T47D (cell line): ENCODE measurements around the gene EGFL6.

Source experiments
- DNase-seq, 2 experiments: peaks; one replicate each; pipeline versions ENCODE4 v3.0.0 to v3.0.0-alpha.2; 2011 to 2012; ENCODE audit warnings: low read depth in 1 of 2, low spot score in 1 of 2
- JUND ChIP-seq: IDR thresholded peaks from 2 replicates; pipeline ENCODE4 v1.6.1; 2012; ENCODE audit warnings: low read depth
- in situ Hi-C: cut with HindIII; loops from 2 replicates; pipeline ENCODE4 v1.10.0; 2016; ENCODE audit warnings: low sequenced_read_pairs, low pct_unique_long_range_greater_than_20kb

The EGFL6 gene

DNA sequence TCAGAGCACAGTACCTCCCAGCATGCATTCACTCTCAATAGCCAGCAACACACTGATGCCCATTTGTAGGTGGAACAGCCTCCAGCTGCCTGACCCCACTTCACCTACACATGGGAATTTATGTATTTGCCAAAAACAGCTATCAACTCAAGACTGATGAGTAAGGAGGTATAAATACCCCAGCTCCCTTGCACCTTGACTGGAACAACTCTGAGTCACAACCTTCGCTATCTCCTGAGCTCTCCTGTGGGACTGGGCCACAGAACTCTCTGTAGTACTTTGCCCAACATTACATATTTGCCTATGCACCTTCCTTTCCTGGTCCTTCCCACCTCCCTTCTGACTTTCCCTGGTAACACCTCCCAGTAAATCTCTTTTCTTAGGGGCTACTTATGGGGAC lies 16.5 kb upstream of the EGFL6 start:
- no peak for TF ChIP-seq JUND
- in situ Hi-C loops: no loop called here
- no peak for DNase-seq

DNA sequence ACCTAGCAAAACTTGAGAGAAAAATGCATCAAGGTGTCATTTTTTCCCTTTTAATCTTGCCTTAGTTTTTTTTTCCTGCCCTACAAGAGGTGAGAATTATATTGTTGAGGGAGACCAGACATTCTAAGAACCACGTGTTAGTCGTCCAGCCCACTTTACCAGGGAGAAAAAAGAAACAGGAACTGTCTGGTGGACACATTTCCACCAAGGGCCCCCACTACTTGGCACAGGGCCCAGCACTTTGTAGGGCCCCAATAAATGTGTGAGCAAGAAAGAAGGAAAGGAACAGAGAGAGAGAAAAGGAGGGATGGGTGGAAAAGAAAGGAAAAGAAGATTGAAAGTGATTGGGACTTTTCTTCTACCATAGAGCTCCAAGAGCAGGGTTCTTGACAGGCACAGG lies 3.9 kb upstream of the EGFL6 start:
- no peak for TF ChIP-seq JUND
- in situ Hi-C loops: no loop called here
- no peak for DNase-seq

DNA sequence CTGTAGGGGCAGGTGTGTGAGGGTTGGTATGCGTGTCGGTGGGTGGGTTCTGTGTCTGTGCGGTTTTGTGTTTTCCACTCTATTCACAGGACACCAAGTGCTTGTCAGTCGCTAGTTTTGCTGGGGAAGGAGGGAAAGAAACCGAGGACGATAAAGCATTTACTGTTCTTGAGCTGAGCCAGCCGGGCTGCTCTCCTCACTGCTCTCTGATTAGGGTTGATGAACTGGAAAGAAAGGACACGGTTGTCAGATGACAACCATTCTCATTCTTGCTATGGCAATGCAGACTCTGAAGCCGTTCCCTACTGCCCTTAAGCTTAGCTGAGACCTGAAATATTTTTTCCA lies 832 bp downstream of the EGFL6 start:
- in situ Hi-C loops: no loop called here
- TF ChIP-seq JUND: no peak
- no peak for DNase-seq

DNA sequence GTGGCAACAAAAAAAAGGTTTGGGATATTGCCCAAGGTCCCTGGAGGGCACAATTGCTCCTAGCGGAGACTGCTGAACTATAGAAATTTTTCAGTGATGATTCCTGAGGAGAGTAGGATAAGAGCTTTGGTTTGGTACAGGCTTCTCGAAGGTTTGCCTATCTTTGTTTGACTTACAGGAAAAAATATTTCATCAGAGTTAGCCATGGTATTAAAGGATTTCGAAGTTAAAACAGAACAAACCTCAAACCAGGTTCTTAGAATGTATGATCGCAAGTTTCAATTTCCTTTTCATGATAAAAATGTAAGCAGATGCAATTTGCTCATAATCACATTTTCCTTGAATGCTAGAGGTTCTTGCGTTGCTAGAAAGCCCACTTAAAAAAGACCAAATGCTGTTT lies 1.7 kb downstream of the EGFL6 start:
- in situ Hi-C loops: no loop called here
- no peak for DNase-seq
- no peak for TF ChIP-seq JUND

DNA sequence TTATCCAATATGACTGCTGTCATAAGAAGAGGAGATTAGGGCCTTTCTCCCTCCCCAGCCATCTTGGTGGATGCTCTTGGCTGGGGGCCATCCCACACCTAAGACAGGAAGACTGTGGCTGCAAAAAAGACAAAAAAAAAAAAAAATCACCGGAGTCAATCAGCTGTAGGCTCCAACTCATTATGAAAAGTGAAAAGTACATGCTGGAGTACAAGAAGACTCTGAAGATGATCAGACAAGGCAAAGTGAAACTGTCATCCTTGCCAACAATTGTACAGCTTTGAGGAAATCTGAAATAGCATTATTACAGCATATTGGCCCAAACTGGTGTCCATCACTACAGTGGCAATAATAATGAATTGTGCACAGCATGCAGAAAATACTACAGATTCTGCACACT lies 5.2 kb downstream of the EGFL6 start:
- in situ Hi-C loops: no loop called here
- TF ChIP-seq JUND: no peak

DNA sequence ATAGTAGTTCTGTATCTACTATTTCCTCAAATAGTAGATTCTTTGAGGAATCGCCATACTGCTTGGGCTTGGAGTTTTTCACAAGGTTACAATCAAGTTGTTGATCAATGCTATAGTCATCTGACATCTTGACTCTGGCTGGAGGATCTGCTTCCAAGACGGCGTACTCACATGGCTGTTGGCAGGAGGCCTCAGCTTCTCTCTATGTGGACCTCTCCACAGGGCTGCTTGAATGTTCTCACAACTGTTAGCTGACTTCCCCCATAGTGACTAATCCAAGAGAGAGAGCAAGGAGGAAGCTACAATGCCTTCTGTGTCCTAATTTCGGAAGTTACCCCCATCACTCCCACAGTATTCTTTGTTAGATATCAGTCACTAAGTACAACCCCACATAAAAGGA lies 10.3 kb downstream of the EGFL6 start:
- no peak for TF ChIP-seq JUND
- in situ Hi-C loops: no loop called here
- no peak for DNase-seq

More for the DNA sequence above, 5.2 kb downstream of the EGFL6 start:
- DNase-seq: no peak

DNA sequence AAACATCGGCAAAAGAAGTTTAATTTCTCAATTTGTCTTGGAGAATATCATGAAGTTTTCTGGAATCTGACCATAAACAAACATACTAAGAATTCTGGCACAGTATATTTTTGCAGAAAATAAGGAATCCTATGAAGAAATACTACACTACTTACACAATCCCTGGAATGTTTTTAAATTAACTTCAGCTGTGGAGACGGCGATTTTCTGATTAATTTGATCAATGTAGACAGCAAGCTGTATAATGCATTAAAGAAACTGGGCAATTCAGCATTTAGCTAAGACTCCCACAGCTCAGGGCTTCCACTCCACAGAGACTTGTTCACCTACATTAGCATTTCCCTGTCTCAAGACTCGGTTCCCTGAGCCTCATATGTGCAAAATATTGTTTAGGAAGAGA lies 12.2 kb downstream of the EGFL6 start:
- no peak for DNase-seq
- TF ChIP-seq JUND: no peak
- in situ Hi-C loops: no loop called here

DNA sequence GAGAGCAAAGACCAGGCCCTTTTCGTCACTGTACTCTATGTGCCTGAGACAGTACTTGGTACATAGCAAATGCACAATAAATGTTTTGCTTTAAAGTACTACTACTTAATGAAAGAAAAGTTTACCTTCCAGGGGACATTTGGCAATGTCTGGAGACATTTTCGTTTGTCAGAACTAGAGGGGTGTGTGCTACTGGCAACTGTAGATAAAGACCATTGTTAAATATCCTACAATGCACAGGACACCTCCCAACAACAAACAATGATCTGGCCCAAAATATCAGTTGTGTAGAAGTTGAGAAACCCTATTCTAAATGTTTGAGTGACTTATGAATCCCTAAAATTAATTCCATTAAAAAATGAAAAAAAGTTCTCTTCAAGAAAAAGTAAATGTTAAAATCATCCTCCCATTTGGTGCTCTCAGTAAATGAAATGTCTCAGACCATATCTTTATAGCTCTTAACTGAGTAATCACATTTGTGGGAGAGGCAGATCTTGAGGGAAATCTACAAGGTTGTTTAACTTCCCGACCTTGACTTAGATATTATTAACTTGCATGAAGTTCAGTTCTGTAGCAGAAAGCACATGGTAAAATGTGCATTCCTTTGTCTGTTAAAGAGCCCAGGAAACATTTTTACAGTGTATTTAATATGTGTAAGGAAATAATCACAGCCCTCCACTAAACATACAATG lies 18.5 kb downstream of the EGFL6 start:
- no peak for DNase-seq
- TF ChIP-seq JUND: no peak
- in situ Hi-C loops: no loop called here

DNA sequence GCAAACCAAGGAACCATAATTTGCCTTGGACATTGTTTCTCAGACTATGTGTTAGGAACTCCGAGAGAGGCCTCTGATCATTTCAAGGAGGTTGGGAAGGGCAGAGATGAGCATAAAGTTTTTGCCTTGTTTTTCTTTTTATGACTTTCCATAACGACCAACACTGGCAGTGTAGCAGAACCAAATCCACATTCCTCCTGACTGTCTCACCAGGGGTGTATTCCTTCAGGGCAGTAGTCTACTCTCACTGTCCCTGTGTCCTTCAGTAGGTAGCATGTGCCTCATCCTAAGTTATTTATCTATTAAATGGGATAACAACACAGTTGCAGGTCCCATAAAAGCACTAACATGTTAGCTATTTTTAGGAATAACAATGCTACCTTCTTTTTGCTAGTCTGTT lies 20.8 kb downstream of the EGFL6 start:
- no peak for DNase-seq
- TF ChIP-seq JUND: no peak
- in situ Hi-C loops: no loop called here

DNA sequence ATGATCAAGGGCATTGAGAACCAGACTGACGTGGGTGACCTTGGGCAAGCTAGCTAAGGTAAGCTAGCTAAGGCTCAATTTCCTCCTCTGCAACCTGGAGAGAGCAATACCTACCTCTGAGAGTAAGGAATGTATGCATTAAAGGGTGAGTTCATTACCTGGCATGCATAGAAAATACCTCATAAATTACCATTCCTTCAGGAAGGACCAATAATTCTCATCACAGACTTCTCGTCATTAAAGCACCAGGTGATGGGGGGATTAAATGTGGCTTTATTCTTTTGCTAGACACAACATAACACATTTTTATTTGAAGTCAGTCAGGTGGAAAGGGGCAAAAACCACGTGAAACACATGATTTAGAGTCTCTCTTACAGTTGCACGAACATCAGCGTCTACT lies 21.5 kb downstream of the EGFL6 start:
- in situ Hi-C loops: no loop called here
- no peak for TF ChIP-seq JUND
- no peak for DNase-seq

DNA sequence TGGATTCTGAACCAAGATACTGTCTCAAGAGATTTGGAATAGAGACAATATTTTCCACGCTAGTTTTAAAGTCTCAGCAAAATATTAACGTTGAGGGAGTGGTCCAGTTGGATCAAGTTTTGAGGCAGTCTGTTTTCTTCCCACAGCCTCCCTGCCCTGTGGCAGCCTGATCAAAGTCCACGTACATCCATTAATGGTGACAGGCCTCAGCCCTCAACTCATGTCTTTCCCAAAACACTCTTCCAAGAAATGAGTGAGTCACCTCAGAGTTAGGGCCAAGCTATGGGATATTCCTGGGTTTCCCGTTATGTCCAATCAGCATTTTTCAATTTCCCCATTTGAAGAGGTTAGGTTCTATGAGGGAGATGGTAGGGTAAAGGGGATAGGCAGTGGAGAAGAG lies 28.5 kb downstream of the EGFL6 start:
- no peak for DNase-seq
- TF ChIP-seq JUND: no peak
- in situ Hi-C loops: no loop called here

DNA sequence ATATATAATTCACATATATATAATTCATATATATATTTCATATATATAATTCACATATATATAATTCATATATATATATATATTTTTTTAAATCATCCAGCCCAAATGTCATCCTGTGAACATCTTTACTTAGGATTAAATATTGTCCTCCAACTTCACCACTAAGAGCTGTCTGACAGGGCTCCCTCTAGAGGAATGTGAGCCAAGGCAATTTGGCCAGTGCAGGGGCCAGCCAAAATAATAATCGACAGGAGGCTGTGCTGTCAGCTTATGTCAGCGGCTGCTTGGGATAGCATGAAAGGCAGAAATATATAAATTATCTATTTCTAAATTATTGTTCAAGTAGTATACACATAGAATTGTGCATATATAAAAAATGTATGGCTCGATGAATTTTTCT lies 29.5 kb downstream of the EGFL6 start:
- no peak for TF ChIP-seq JUND
- peak; percentile 21 to 43 for DNase-seq
- in situ Hi-C loops: no loop called here

DNA sequence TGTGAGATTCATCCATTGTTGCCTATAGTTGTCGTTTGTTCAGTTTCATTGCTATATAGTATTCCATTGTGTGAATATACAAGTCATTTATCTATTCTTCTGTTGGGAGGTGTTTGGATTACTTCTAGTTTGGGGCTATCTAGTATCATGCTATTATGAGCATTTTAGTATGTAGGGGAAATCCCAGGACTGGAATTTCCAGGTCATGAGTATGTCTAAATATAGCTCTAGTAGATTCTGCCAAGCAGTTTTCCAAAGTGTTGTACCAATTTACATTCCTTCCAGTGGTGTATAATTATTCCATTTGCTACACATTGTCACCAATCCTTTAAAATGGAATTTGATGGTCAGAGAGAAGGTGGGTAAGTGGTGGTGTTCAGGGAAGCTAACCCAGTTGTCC lies 30.1 kb downstream of the EGFL6 start:
- no peak for TF ChIP-seq JUND
- no peak for DNase-seq
- in situ Hi-C loops: no loop called here

DNA sequence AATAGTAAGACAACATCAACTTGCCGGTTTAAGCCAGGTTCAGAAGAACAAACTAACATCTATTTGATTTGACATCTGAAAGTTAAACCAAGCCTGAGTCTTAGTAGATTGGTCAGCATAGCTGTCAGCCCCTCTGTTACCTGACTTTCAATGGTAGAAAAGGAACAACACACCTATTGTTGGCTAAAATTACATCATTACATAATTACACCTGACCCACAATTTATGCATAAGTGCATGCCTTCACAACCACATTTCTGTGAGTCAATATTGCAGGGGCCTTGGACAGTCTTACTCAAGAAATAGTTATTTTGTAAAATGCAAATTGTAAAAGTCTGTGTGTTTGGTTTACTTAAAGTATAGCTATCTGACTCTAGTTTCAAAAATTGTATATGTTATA lies 36.2 kb downstream of the EGFL6 start:
- in situ Hi-C loops: no loop called here
- TF ChIP-seq JUND: no peak
- DNase-seq: no peak
